ENCODE measurements around the gene PHTF2. TPM values are rescaled to one million over a fixed set of nuclear protein-coding genes. Genes with fewer than 3 reads are reported as not detected.

The PHTF2 gene
- polyA plus RNA-seq, 1 of the 3 experiments (the other 2 are of a cell fraction): 21.2 TPM

DNA sequence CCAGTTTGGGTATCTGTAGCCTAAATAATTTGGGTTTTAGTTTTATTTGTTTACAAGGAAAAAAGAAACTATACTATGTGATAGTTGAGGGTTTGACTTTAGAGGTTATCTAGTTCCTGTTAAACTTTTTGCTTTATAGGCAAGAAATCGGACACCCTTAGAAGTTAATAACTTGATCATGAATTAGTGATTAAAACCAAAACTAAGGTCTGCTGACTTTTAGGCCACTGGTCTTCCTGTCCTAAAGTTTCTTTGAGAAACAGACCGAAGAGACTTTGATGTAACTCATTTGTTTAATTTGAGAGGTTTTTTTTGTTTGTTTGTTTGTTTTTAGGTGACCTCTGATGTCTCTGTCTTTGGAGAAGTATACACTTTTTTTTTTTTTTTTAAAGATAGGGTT, 59.7 kb downstream of the PHTF2 start:
- no peak overlapping the region for H3K27ac ChIP-seq (ENCODE audit: low read depth in 2 of 2, low read length in 1 of 2)
- peaks cover 26% of the 10 kb centered on the region for H3K79me2 ChIP-seq (ENCODE audit: insufficient read depth)
- CTCF ChIA-PET: no interaction called here

DNA sequence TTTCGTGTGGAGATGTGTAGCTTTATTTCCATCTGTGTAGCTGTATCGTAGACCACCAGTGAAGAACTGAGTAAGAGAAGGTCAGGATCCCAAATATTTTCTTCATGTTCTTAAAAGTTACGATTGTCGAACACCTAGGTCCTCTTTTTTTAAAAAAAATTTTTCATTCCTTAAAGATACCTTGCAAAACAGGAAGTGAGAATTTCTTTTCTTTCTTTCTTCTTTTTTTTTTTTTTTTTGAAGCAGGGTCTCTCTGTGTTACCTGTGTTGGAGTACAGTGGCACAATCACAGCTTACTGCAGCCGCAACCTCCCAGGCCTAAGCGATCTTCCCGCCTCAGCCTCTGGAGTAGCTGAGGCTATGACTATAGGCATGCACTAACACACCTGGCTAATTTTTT, 60.8 kb downstream of the PHTF2 start:
- ChIA-PET POLR2A (no interaction called here), CTCF (interaction anchor here (1.3 kb wide), 1 partner anchor 1318 kb away, joined by 3 read pairs; no protein-coding TSS in a partner anchor)
- Histone ChIP-seq H3F3A (replicated peaks; ENCODE audit: insufficient read depth) (peaks cover 2% of the 10 kb centered on the region), H3K4me1 (ENCODE audit: control insufficient read depth in 1 of 2, insufficient read depth in 2 of 2, low read depth in 1 of 2, low read length in 1 of 2) (no peaks in the 10 kb centered on the region), H3K9ac (no peak overlapping the region), H3K27ac (ENCODE audit: low read depth in 2 of 2, low read length in 1 of 2) (no peak overlapping the region), H3K36me3 (replicated peaks in 1 of 2; ENCODE audit: control insufficient read depth in 1 of 2, insufficient read depth in 2 of 2, low read length in 1 of 2) (no peaks in the 10 kb centered on the region), H3K9me2 (no peaks in the 10 kb centered on the region), H3K9me3 (no peaks in the 10 kb centered on the region), H3K79me2 (ENCODE audit: insufficient read depth) (peaks cover 19% of the 10 kb centered on the region), H3K4me3 (ENCODE audit: low read depth in 2 of 2, low read length in 1 of 2) (no peak overlapping the region), H2AFZ (ENCODE audit: low read depth) (no peak overlapping the region), H3K27me3 (ENCODE audit: insufficient read depth) (no peaks in the 10 kb centered on the region), H3K4me2 (no peak overlapping the region), H4K20me1 (ENCODE audit: insufficient read depth) (no peaks in the 10 kb centered on the region)
- no peak for DNase-seq
- TF ChIP-seq CHD2 (IDR thresholded peaks at IDR 0.05; ENCODE audit: low read length, partially characterized antibody) (no peak), MXI1 (IDR thresholded peaks at IDR 0.05; ENCODE audit: low read depth, low read length) (no peak), FOSL2 (IDR thresholded peaks at IDR 0.05; ENCODE audit: borderline replicate concordance, low read depth) (no peak), NRF1 (IDR thresholded peaks at IDR 0.05; ENCODE audit: low read depth, low read length) (no peak), EP300 (IDR thresholded peaks at IDR 0.05; ENCODE audit: borderline replicate concordance in 1 of 2, low read depth in 1 of 2, low read length in 1 of 2) (no peak), TEAD4 (IDR thresholded peaks at IDR 0.05; ENCODE audit: borderline replicate concordance, insufficient read depth) (no peak), ELF1 (IDR thresholded peaks at IDR 0.05) (no peak), TCF12 (IDR thresholded peaks at IDR 0.05) (no peak), SMC3 (IDR thresholded peaks at IDR 0.05; ENCODE audit: low read depth, low read length) (no peak), POLR2AphosphoS5 (IDR thresholded peaks at IDR 0.05; ENCODE audit: low read depth, low read length) (no peak), SIN3A (IDR thresholded peaks at IDR 0.05; ENCODE audit: borderline replicate concordance, low read depth, low read length) (no peak), JUND (IDR thresholded peaks at IDR 0.05) (no peak), RFX5 (IDR thresholded peaks at IDR 0.05; ENCODE audit: low read length) (no peak), FOXJ3 (CRISPR knock-in tag; IDR thresholded peaks at IDR 0.05) (no peak), RAD21 (IDR thresholded peaks at IDR 0.05; ENCODE audit: low read length) (no peak)
- TF ChIP-seq, protein P1, sequence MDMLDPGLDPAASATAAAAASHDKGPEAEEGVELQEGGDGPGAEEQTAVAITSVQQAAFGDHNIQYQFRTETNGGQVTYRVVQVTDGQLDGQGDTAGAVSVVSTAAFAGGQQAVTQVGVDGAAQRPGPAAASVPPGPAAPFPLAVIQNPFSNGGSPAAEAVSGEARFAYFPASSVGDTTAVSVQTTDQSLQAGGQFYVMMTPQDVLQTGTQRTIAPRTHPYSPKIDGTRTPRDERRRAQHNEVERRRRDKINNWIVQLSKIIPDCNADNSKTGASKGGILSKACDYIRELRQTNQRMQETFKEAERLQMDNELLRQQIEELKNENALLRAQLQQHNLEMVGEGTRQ (IDR thresholded peaks at IDR 0.05; ENCODE audit: borderline replicate concordance, low read depth, low read length): no peak
- TF ChIP-seq, protein P2, sequence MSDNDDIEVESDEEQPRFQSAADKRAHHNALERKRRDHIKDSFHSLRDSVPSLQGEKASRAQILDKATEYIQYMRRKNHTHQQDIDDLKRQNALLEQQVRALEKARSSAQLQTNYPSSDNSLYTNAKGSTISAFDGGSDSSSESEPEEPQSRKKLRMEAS (IDR thresholded peaks at IDR 0.05; ENCODE audit: low read depth): no peak
- TF ChIP-seq, protein P3, sequence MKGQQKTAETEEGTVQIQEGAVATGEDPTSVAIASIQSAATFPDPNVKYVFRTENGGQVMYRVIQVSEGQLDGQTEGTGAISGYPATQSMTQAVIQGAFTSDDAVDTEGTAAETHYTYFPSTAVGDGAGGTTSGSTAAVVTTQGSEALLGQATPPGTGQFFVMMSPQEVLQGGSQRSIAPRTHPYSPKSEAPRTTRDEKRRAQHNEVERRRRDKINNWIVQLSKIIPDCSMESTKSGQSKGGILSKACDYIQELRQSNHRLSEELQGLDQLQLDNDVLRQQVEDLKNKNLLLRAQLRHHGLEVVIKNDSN (IDR thresholded peaks at IDR 0.05; ENCODE audit: borderline replicate concordance, low read depth): no peak
- TF ChIP-seq, protein P4, sequence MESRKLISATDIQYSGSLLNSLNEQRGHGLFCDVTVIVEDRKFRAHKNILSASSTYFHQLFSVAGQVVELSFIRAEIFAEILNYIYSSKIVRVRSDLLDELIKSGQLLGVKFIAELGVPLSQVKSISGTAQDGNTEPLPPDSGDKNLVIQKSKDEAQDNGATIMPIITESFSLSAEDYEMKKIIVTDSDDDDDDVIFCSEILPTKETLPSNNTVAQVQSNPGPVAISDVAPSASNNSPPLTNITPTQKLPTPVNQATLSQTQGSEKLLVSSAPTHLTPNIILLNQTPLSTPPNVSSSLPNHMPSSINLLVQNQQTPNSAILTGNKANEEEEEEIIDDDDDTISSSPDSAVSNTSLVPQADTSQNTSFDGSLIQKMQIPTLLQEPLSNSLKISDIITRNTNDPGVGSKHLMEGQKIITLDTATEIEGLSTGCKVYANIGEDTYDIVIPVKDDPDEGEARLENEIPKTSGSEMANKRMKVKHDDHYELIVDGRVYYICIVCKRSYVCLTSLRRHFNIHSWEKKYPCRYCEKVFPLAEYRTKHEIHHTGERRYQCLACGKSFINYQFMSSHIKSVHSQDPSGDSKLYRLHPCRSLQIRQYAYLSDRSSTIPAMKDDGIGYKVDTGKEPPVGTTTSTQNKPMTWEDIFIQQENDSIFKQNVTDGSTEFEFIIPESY (IDR thresholded peaks at IDR 0.05; ENCODE audit: borderline replicate concordance, low read depth): no peak
- TF ChIP-seq, protein P5, sequence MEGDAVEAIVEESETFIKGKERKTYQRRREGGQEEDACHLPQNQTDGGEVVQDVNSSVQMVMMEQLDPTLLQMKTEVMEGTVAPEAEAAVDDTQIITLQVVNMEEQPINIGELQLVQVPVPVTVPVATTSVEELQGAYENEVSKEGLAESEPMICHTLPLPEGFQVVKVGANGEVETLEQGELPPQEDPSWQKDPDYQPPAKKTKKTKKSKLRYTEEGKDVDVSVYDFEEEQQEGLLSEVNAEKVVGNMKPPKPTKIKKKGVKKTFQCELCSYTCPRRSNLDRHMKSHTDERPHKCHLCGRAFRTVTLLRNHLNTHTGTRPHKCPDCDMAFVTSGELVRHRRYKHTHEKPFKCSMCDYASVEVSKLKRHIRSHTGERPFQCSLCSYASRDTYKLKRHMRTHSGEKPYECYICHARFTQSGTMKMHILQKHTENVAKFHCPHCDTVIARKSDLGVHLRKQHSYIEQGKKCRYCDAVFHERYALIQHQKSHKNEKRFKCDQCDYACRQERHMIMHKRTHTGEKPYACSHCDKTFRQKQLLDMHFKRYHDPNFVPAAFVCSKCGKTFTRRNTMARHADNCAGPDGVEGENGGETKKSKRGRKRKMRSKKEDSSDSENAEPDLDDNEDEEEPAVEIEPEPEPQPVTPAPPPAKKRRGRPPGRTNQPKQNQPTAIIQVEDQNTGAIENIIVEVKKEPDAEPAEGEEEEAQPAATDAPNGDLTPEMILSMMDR (IDR thresholded peaks at IDR 0.05): no peak
- WGBS (ENCODE audit: low lambda C conversion rate): 97% methylated on average over 7 of the region's 7 CpGs

More for the DNA sequence above, 59.7 kb downstream of the PHTF2 start:
- Histone ChIP-seq H3K36me3 (replicated peaks in 1 of 2; ENCODE audit: control insufficient read depth in 1 of 2, insufficient read depth in 2 of 2, low read length in 1 of 2) (no peaks in the 10 kb centered on the region), H2AFZ (ENCODE audit: low read depth) (no peak overlapping the region), H3K27me3 (ENCODE audit: insufficient read depth) (no peaks in the 10 kb centered on the region), H3K4me1 (ENCODE audit: control insufficient read depth in 1 of 2, insufficient read depth in 2 of 2, low read depth in 1 of 2, low read length in 1 of 2) (no peaks in the 10 kb centered on the region), H3K9me3 (no peaks in the 10 kb centered on the region), H3K9me2 (no peaks in the 10 kb centered on the region), H3K9ac (no peak overlapping the region), H3K4me2 (no peak overlapping the region), H4K20me1 (ENCODE audit: insufficient read depth) (no peaks in the 10 kb centered on the region), H3F3A (replicated peaks; ENCODE audit: insufficient read depth) (peaks cover 2% of the 10 kb centered on the region), H3K4me3 (ENCODE audit: low read depth in 2 of 2, low read length in 1 of 2) (no peak overlapping the region)
- no peak for DNase-seq
- POLR2A ChIA-PET: no interaction called here
- WGBS (ENCODE audit: low lambda C conversion rate): 96% methylated on average over 2 of the region's 2 CpGs
- TF ChIP-seq JUND (IDR thresholded peaks at IDR 0.05) (no peak), MEF2A (IDR thresholded peaks at IDR 0.05; ENCODE audit: borderline replicate concordance, low read depth) (no peak), RCOR1 (IDR thresholded peaks at IDR 0.05; ENCODE audit: low read length) (no peak), TCF12 (IDR thresholded peaks at IDR 0.05) (no peak), TEAD4 (IDR thresholded peaks at IDR 0.05; ENCODE audit: borderline replicate concordance, insufficient read depth) (no peak)
- TF ChIP-seq, protein P3 (IDR thresholded peaks at IDR 0.05; ENCODE audit: borderline replicate concordance, low read depth): no peak
